Measurements from ENCODE around the gene PTPN2.

Gene PTPN2

GRCh38 chr18:12895014-12895413 is 11.0 kb upstream of the PTPN2 start:
- Histone ChIP-seq H3K4me3 (ENCODE audit: low read depth, low read length) (no peak overlapping the region), H3K79me2 (ENCODE audit: control insufficient read depth, insufficient read depth, low read length, poor library complexity) (no peaks in the 10 kb centered on the region), H3K36me3 (ENCODE audit: control insufficient read depth in 1 of 2, insufficient read depth in 2 of 2, low read length in 2 of 2) (no peaks in the 10 kb centered on the region), H3K9ac (ENCODE audit: low read length) (no peak overlapping the region), H3K14ac (ENCODE audit: low read length) (no peak overlapping the region), H3K4ac (ENCODE audit: low read depth, low read length) (no peak overlapping the region), H4K8ac (ENCODE audit: low read depth, low read length) (no peak overlapping the region), H3K9me3 (ENCODE audit: insufficient read depth, low read depth, low read length) (no peaks in the 10 kb centered on the region), H4K12ac (ENCODE audit: low read depth, low read length) (no peak overlapping the region), H3K79me1 (ENCODE audit: low read length) (no peaks in the 10 kb centered on the region), H2BK12ac (ENCODE audit: low read length) (no peak overlapping the region), H2BK120ac (ENCODE audit: insufficient read depth, low read length, poor library complexity) (no peak overlapping the region), H3K23ac (ENCODE audit: low read length) (no peak overlapping the region), H2AK5ac (ENCODE audit: low read length) (no peak overlapping the region), H2AFZ (ENCODE audit: insufficient read depth, low read length, poor library complexity) (no peak overlapping the region), H3K27ac (ENCODE audit: low read depth, low read length) (no peak overlapping the region), H4K91ac (ENCODE audit: low read depth, low read length) (no peak overlapping the region), H3K18ac (ENCODE audit: low read length) (no peak overlapping the region), H3K4me2 (ENCODE audit: low read length) (no peak overlapping the region), H3K27me3 (ENCODE audit: insufficient read depth, low read length) (no peaks in the 10 kb centered on the region), H2BK5ac (ENCODE audit: low read depth, low read length, poor library complexity) (no peak overlapping the region), H3K4me1 (ENCODE audit: control insufficient read depth in 1 of 2, insufficient read depth in 2 of 2, low read length in 2 of 2) (no peaks in the 10 kb centered on the region)
- no CpG with 5 or more reads among the region's 1 CpG for WGBS (ENCODE audit: extremely low coverage, insufficient coverage, insufficient read length)
- DNase-seq = no peak

GRCh38 chr18:12891561-12891960 is 7.5 kb upstream of the PTPN2 start:
- no peaks in the 10 kb centered on the region for H3K36me3 ChIP-seq (ENCODE audit: control insufficient read depth in 1 of 2, insufficient read depth in 2 of 2, low read length in 2 of 2)
- H4K12ac ChIP-seq (ENCODE audit: low read depth, low read length) = no peak overlapping the region
- H3K14ac ChIP-seq (ENCODE audit: low read length) = no peak overlapping the region
- no peak overlapping the region for H3K9ac ChIP-seq (ENCODE audit: low read length)
- H2BK12ac ChIP-seq (ENCODE audit: low read length) = no peak overlapping the region
- no peak for DNase-seq
- H4K8ac ChIP-seq (ENCODE audit: low read depth, low read length) = no peak overlapping the region
- no peaks in the 10 kb centered on the region for H3K27me3 ChIP-seq (ENCODE audit: insufficient read depth, low read length)
- no peak overlapping the region for H3K18ac ChIP-seq (ENCODE audit: low read length)
- no peak overlapping the region for H2AK5ac ChIP-seq (ENCODE audit: low read length)
- no peak overlapping the region for H2BK120ac ChIP-seq (ENCODE audit: insufficient read depth, low read length, poor library complexity)
- H3K9me3 ChIP-seq (ENCODE audit: insufficient read depth, low read depth, low read length) = no peaks in the 10 kb centered on the region
- WGBS (ENCODE audit: extremely low coverage, insufficient coverage, insufficient read length) = no CpG with 5 or more reads among the region's 6 CpGs
- H3K23ac ChIP-seq (ENCODE audit: low read length) = no peak overlapping the region
- no peaks in the 10 kb centered on the region for H3K79me1 ChIP-seq (ENCODE audit: low read length)
- H3K79me2 ChIP-seq (ENCODE audit: control insufficient read depth, insufficient read depth, low read length, poor library complexity) = no peaks in the 10 kb centered on the region
- no peak overlapping the region for H4K91ac ChIP-seq (ENCODE audit: low read depth, low read length)
- no peak overlapping the region for H3K4me2 ChIP-seq (ENCODE audit: low read length)
- no peak overlapping the region for H3K4ac ChIP-seq (ENCODE audit: low read depth, low read length)
- no peak overlapping the region for H2BK5ac ChIP-seq (ENCODE audit: low read depth, low read length, poor library complexity)
- H3K4me3 ChIP-seq (ENCODE audit: low read depth, low read length) = no peak overlapping the region
- H3K27ac ChIP-seq (ENCODE audit: low read depth, low read length) = no peak overlapping the region
- no peak overlapping the region for H2AFZ ChIP-seq (ENCODE audit: insufficient read depth, low read length, poor library complexity)
- no peaks in the 10 kb centered on the region for H3K4me1 ChIP-seq (ENCODE audit: control insufficient read depth in 1 of 2, insufficient read depth in 2 of 2, low read length in 2 of 2)

- no peaks in the 10 kb centered on the region for H3K27me3 ChIP-seq (ENCODE audit: insufficient read depth, low read length)
- H2AFZ ChIP-seq (ENCODE audit: insufficient read depth, low read length, poor library complexity) = no peak overlapping the region
- no CpG with 5 or more reads among the region's 3 CpGs for WGBS (ENCODE audit: extremely low coverage, insufficient coverage, insufficient read length)
- no peaks in the 10 kb centered on the region for H3K4me1 ChIP-seq (ENCODE audit: control insufficient read depth in 1 of 2, insufficient read depth in 2 of 2, low read length in 2 of 2)
- H4K8ac ChIP-seq (ENCODE audit: low read depth, low read length) = no peak overlapping the region
- no peak overlapping the region for H3K23ac ChIP-seq (ENCODE audit: low read length)
- H3K79me2 ChIP-seq (ENCODE audit: control insufficient read depth, insufficient read depth, low read length, poor library complexity) = no peaks in the 10 kb centered on the region
- no peak overlapping the region for H3K4me3 ChIP-seq (ENCODE audit: low read depth, low read length)
- H4K12ac ChIP-seq (ENCODE audit: low read depth, low read length) = no peak overlapping the region
- no peaks in the 10 kb centered on the region for H3K9me3 ChIP-seq (ENCODE audit: insufficient read depth, low read depth, low read length)
- H4K91ac ChIP-seq (ENCODE audit: low read depth, low read length) = no peak overlapping the region
- H2BK12ac ChIP-seq (ENCODE audit: low read length) = no peak overlapping the region
- no peak overlapping the region for H2BK120ac ChIP-seq (ENCODE audit: insufficient read depth, low read length, poor library complexity)
- peak overlapping the region; percentile 59 for H3K9ac ChIP-seq (ENCODE audit: low read length)
- H2AK5ac ChIP-seq (ENCODE audit: low read length) = no peak overlapping the region
- no peak overlapping the region for H2BK5ac ChIP-seq (ENCODE audit: low read depth, low read length, poor library complexity)
- no peak overlapping the region for H3K4ac ChIP-seq (ENCODE audit: low read depth, low read length)
- DNase-seq = no peak
- no peak overlapping the region for H3K18ac ChIP-seq (ENCODE audit: low read length)
- H3K27ac ChIP-seq (ENCODE audit: low read depth, low read length) = no peak overlapping the region
- H3K14ac ChIP-seq (ENCODE audit: low read length) = no peak overlapping the region
- H3K36me3 ChIP-seq (ENCODE audit: control insufficient read depth in 1 of 2, insufficient read depth in 2 of 2, low read length in 2 of 2) = no peaks in the 10 kb centered on the region
- H3K79me1 ChIP-seq (ENCODE audit: low read length) = no peaks in the 10 kb centered on the region
- H3K4me2 ChIP-seq (ENCODE audit: low read length) = no peak overlapping the region
Observed at GRCh38 chr18:12890964-12891363, 6.9 kb upstream of the PTPN2 start.

- Histone ChIP-seq H3K27ac (ENCODE audit: low read depth, low read length) (no peak overlapping the region), H3K4me1 (ENCODE audit: control insufficient read depth in 1 of 2, insufficient read depth in 2 of 2, low read length in 2 of 2) (peaks cover 0 to 2% of the 10 kb centered on the region in 2 experiments), H3K36me3 (ENCODE audit: control insufficient read depth in 1 of 2, insufficient read depth in 2 of 2, low read length in 2 of 2) (no peaks in the 10 kb centered on the region), H2AFZ (ENCODE audit: insufficient read depth, low read length, poor library complexity) (no peak overlapping the region), H3K9ac (ENCODE audit: low read length) (no peak overlapping the region), H3K79me1 (ENCODE audit: low read length) (peaks cover 12% of the 10 kb centered on the region), H3K4me3 (ENCODE audit: low read depth, low read length) (no peak overlapping the region), H4K12ac (ENCODE audit: low read depth, low read length) (no peak overlapping the region), H4K91ac (ENCODE audit: low read depth, low read length) (no peak overlapping the region), H3K4me2 (ENCODE audit: low read length) (no peak overlapping the region), H2BK5ac (ENCODE audit: low read depth, low read length, poor library complexity) (no peak overlapping the region), H3K9me3 (ENCODE audit: insufficient read depth, low read depth, low read length) (no peaks in the 10 kb centered on the region), H3K14ac (ENCODE audit: low read length) (no peak overlapping the region), H2BK12ac (ENCODE audit: low read length) (no peak overlapping the region), H4K8ac (ENCODE audit: low read depth, low read length) (no peak overlapping the region), H3K79me2 (ENCODE audit: control insufficient read depth, insufficient read depth, low read length, poor library complexity) (peaks cover 11% of the 10 kb centered on the region), H3K27me3 (ENCODE audit: insufficient read depth, low read length) (no peaks in the 10 kb centered on the region), H3K18ac (ENCODE audit: low read length) (no peak overlapping the region), H3K4ac (ENCODE audit: low read depth, low read length) (no peak overlapping the region), H2BK120ac (ENCODE audit: insufficient read depth, low read length, poor library complexity) (no peak overlapping the region), H3K23ac (ENCODE audit: low read length) (no peak overlapping the region), H2AK5ac (ENCODE audit: low read length) (no peak overlapping the region)
- WGBS (ENCODE audit: extremely low coverage, insufficient coverage, insufficient read length) = no CpG with 5 or more reads among the region's 2 CpGs
- DNase-seq = peak in 1 of 2 donors; percentile 36
Observed at GRCh38 chr18:12886498-12887126, 2.6 kb upstream of the PTPN2 start.

All from trophoblast cell (in vitro differentiated cells and primary cell).